HepG2 (cell line): Measurements from ENCODE around the gene CDHR4. TPM values are rescaled to one million over a fixed set of nuclear protein-coding genes. Genes with fewer than 3 reads are reported as not detected.

Experiments used
- ATAC-seq: fragments of 200-7000 bp; cut with Tn5 transposase; 3 replicates; pipeline ENCODE4 v1.9.1; 2020; ENCODE audit warnings: mild to moderate bottlenecking, moderate library complexity
- BruUV-seq: library from RNA; stranded (reverse); fragments of 400-500 nt; replicated peaks from 2 replicates; lab custom pipeline; 2021; lab: Mats Ljungman, UMichigan
- CTCF ChIA-PET: fragments of 300-600 bp; formaldehyde crosslinking; extraction: SDS; loops from one replicate; lab custom pipeline; 2021; ENCODE audit warnings: low total read pairs, inconsistent platforms, low intra/inter-chr PET ratio; lab: Yijun Ruan, JAX
- POLR2A ChIA-PET: fragments of 350-600 bp; sonication (Branson Sonifier 250); formaldehyde crosslinking; loops from one replicate; lab custom pipeline; 2020; ENCODE audit warnings: antibody characterized with exemption, inconsistent platforms; lab: Yijun Ruan, JAX
- DNase-seq: peaks from one replicate; pipeline ENCODE4 v3.0.0-alpha.2; 2015; ENCODE audit warnings: low spot score
- FAIRE-seq: peaks from 3 replicates; lab custom pipeline; 2011; peaks lifted over from hg19 to GRCh38; lab: Jason Lieb, UNC
- H2AFZ ChIP-seq: one replicate; pipeline ENCODE4 v1.6.1; 2011; ENCODE audit warnings: low read length, inconsistent platforms
- H3K27ac ChIP-seq: fragments of 300-600 bp; 3 replicates; pipeline ENCODE4 v1.8.0; 2011; ENCODE audit warnings: mixed run types, mild to moderate bottlenecking, mixed read lengths, low read length, inconsistent platforms; ENCODE audit not compliant: insufficient read depth; ENCODE audit errors: extremely low read length
- H3K27me3 ChIP-seq, 2 experiments: fragments of 200-600 bp in 1 of 2; 2 replicates in 1 of 2; 3 replicates in 1 of 2; pipeline versions ENCODE4 v1.6.0 to v1.8.0; 2011; ENCODE audit warnings: low read length in 2 of 2, mild to moderate bottlenecking in 2 of 2, moderate library complexity in 2 of 2, inconsistent platforms in 1 of 2; ENCODE audit not compliant: insufficient read depth in 2 of 2, control insufficient read depth in 1 of 2
- H3K36me3 ChIP-seq, 2 experiments: fragments of 200-600 bp in 1 of 2; replicated peaks in 1 of 2; 2 replicates in 1 of 2; 3 replicates in 1 of 2; pipeline versions ENCODE4 v1.5.1 to v1.8.0; 2011; ENCODE audit warnings: low read length in 2 of 2, inconsistent platforms in 1 of 2; ENCODE audit not compliant: insufficient read depth in 2 of 2, control insufficient read depth in 1 of 2
- H3K4me1 ChIP-seq: 2 replicates; pipeline ENCODE4 v1.5.1; 2012; ENCODE audit warnings: low read length, inconsistent platforms; ENCODE audit not compliant: insufficient read depth
- H3K4me2 ChIP-seq: 2 replicates; pipeline ENCODE4 v1.6.0; 2011; ENCODE audit warnings: low read depth, low read length, inconsistent platforms
- H3K4me3 ChIP-seq, 3 experiments: fragments of 200-600 bp in 1 of 3; sonication (generic), shearing (Covaris generic) in 1 of 3; replicated peaks in 1 of 3; 2 replicates each; pipeline ENCODE4 v1.5.1; 2011 to 2016; ENCODE audit warnings: low read length in 3 of 3, inconsistent platforms in 2 of 3, low read depth in 2 of 3, mild to moderate bottlenecking in 2 of 3, control low read depth in 1 of 3, mixed read lengths in 1 of 3; ENCODE audit not compliant: insufficient read depth in 1 of 3
- H3K79me2 ChIP-seq: one replicate; pipeline ENCODE4 v1.6.1; 2011; ENCODE audit warnings: low read length, inconsistent platforms; ENCODE audit not compliant: insufficient read depth
- H3K9ac ChIP-seq: 2 replicates; pipeline ENCODE4 v1.6.0; 2011; ENCODE audit warnings: mild to moderate bottlenecking, low read depth, low read length, inconsistent platforms; ENCODE audit not compliant: insufficient read depth
- H3K9me3 ChIP-seq: 2 replicates; pipeline ENCODE4 v1.5.1; 2012; ENCODE audit warnings: mild to moderate bottlenecking, low read length
- H4K20me1 ChIP-seq: 2 replicates; pipeline ENCODE4 v1.6.0; 2011; ENCODE audit warnings: inconsistent platforms, mild to moderate bottlenecking, low read length, moderate library complexity; ENCODE audit not compliant: insufficient read depth
- GABPA ChIP-seq, 2 experiments: IDR thresholded peaks; 2 replicates each; pipeline ENCODE4 v1.6.1; 2011 to 2016; ENCODE audit warnings: low read depth in 2 of 2, low read length in 1 of 2, missing biosample characterization in 1 of 2, missing genetic modification characterization in 1 of 2
- HNRNPL ChIP-seq: fragments of 200-400 bp; formaldehyde crosslinking; IDR thresholded peaks from 2 replicates; pipeline ENCODE4 v1.6.1; 2017; ENCODE audit warnings: mild to moderate bottlenecking, low read depth, low read length
- ZNF232 ChIP-seq: sonication (generic); formaldehyde crosslinking; IDR thresholded peaks from 2 replicates; pipeline ENCODE4 v1.4.0; 2020; ENCODE audit warnings: missing genetic modification reagents, borderline replicate concordance
- ZNF687 ChIP-seq: sonication (generic); formaldehyde crosslinking; IDR thresholded peaks from 2 replicates; pipeline ENCODE4 v1.5.1; 2020; ENCODE audit warnings: mild to moderate bottlenecking, missing genetic modification reagents, moderate library complexity
- ZNF709 ChIP-seq: sonication (generic); formaldehyde crosslinking; IDR thresholded peaks from 2 replicates; pipeline ENCODE4 v1.5.0; 2020; ENCODE audit warnings: mild to moderate bottlenecking, missing genetic modification reagents
- WGBS: methylation state at CpG from one replicate; pipeline ENCODE4 v1.1.6; 2017; ENCODE audit warnings: low lambda C conversion rate; 5-methylcytosine and 5-hydroxymethylcytosine counted together
- in situ Hi-C: cut with HindIII; loops from 2 replicates; pipeline ENCODE4 v1.10.0; 2017; ENCODE audit warnings: low pct_unique_long_range_greater_than_20kb; ENCODE audit not compliant: extremely low pct_ligation_motif_present
- intact Hi-C: fragments of 100-400 bp; cut with micrococcal nuclease; formaldehyde crosslinking; loops from one replicate; pipeline ENCODE4 v1.10.0; 2022; ENCODE audit not compliant: unreplicated experiment
- polyA plus RNA-seq, 8 experiments: library from polyadenylated mRNA; depleted of rRNA in 3 of 8; stranded (reverse) in 7 of 8; unstranded in 1 of 8; fragments of >200 nt; fragmentation: Illumina TruSeq in 4 of 8; extraction: Trizol in 4 of 8; gene quantifications; 2 replicates each; pipeline versions ENCODE4 v1.2.1 to v1.2.3, GENCODE V29; 2011 to 2016; ENCODE audit warnings: low read depth in 4 of 8, missing spikeins in 1 of 8, mixed read lengths in 1 of 8; ENCODE audit not compliant: insufficient read depth in 1 of 8
- total RNA-seq, 5 experiments: library from RNA; depleted of rRNA; stranded (reverse); fragments of >200 nt; fragmentation: Illumina TruSeq; extraction: Trizol; gene quantifications; 2 replicates each; pipeline ENCODE4 v1.2.3, GENCODE V29; 2016; ENCODE audit warnings: low read depth in 1 of 5
- TF ChIP-seq, protein P1 (sequence below): sonication (generic); IDR thresholded peaks from 2 replicates; pipeline ENCODE4 v1.6.1; 2016; ENCODE audit warnings: low read depth, borderline replicate concordance

CDHR4 gene
- total and polyA plus RNA-seq, 2 of the 13 experiments (the other 11 are each of a cell fraction or from before 2014, with no cell fraction given) = 0.21 TPM; not detected in 1

DNA sequence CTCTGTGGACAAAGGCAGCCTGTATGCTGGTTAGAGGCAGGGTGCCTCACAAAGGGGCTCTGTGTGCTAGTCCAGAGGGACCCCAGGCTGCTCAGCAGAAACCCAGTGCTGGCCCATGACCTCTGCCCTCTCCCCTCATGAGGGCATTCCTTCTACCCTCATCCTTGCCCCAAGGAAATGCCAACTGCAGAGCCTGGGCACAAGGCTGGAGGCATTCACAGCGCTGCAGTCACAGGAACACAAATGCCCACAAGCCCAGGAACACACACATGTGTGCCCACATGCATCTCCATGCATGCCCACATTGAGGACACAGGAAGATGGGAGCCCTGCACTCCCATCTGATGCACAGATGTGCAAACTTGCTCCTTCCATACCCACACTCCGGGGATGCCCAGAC, 7.2 kb upstream of the CDHR4 start:
- no peak for ATAC-seq

DNA sequence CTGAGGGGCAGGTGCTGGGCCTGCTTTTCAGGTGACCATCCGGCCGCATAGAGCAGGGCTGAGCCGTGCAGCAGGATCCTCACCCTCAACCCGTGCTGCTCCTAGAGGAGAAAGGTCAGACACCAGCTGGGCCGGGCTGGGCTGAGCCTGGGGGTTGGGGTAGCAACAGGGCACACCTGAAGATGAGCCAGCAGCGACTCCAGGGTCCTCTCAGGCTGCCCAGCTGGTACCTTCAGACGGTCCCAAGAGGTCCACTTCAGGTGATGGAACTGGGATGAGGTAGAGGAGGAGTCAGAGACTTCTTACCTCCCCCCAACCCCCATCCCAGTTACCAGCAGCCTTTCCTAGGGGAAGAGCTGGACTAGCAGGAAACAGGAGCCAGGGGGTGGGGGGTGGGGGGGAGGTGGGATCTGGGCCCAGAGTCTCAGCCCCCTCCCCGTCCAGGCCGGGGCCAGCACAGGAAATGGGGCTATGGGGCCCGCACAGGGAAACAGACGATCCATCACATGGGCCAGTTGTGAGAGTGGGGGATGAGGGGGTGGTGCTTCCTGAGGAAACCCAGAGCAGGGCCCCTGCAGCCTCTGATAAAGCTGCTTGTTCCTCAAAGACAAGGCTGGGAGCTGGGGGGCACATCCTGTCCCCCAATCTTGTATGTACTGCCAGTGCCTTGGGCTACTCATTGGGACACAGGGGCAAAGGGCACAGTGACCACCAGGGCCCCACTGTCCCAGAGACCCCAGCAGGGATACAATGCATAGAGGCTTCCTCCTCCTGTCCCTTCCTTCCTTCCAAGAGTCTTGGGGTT, 6.4 kb upstream of the CDHR4 start:
- H2AFZ ChIP-seq = no peak overlapping the region
- TF ChIP-seq ZNF687 (CRISPR knock-in tag) (0 out of 2 replicates have a peak, but pooled peaks have one; percentile 5), ZNF709 (CRISPR knock-in tag) (no peak), GABPA (IDR thresholded peaks at IDR 0.05; ENCODE audit: low read depth, low read length) (no peak), GABPA (CRISPR knock-in tag; IDR thresholded peaks at IDR 0.05; ENCODE audit: low read depth) (0 out of 2 replicates have a peak, but pooled peaks have one; percentile 21)
- TF ChIP-seq, protein P1, sequence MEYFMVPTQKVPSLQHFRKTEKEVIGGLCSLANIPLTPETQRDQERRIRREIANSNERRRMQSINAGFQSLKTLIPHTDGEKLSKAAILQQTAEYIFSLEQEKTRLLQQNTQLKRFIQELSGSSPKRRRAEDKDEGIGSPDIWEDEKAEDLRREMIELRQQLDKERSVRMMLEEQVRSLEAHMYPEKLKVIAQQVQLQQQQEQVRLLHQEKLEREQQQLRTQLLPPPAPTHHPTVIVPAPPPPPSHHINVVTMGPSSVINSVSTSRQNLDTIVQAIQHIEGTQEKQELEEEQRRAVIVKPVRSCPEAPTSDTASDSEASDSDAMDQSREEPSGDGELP = peak; percentile 50; the same call in 1 of the 2 replicates
- no peaks in the 10 kb centered on the region for H4K20me1 ChIP-seq
- no TSS peak for BruUV-seq
- H3K27me3 ChIP-seq = peaks cover 0 to 12% of the 10 kb centered on the region in 2 experiments; a peak in 3 of 5 replicates
- POLR2A ChIA-PET = interaction anchor here (1.4 kb wide), 1 partner anchor 8 kb away, joined by 6 read pairs; the partner anchor contains the start of gene UBA7
- peak overlapping the region; percentile 21; the same call in 1 of the 2 replicates for H3K9ac ChIP-seq
- no peaks in the 10 kb centered on the region; a peak in 1 of 5 replicates for H3K36me3 ChIP-seq
- DNase-seq = no peak
- CTCF ChIA-PET = no interaction called here
- no peak for FAIRE-seq
- peak overlapping the region in 1 of 3 experiments; percentile 14; a peak in 1 of 6 replicates for H3K4me3 ChIP-seq
- H3K79me2 ChIP-seq = no peaks in the 10 kb centered on the region
- WGBS = 40% methylated on average over 4 of the region's 11 CpGs
- H3K4me1 ChIP-seq = peaks cover 62% of the 10 kb centered on the region
- intact Hi-C loops (no loop called here), in situ Hi-C loops (loop anchor here (5.0 to 10.0 kb wide), 2 partner anchors 36 to 99 kb away; partner anchors contain the start of gene MST1R)
- no peak overlapping the region for H3K27ac ChIP-seq
- H3K9me3 ChIP-seq = no peaks in the 10 kb centered on the region
- H3K4me2 ChIP-seq = peak overlapping the region; percentile 43; the same call in 1 of the 2 replicates
- ATAC-seq = no peak

More for the DNA sequence above, 7.2 kb upstream of the CDHR4 start:
- peaks cover 0 to 12% of the 10 kb centered on the region in 2 experiments; a peak in 3 of 5 replicates for H3K27me3 ChIP-seq
- no peaks in the 10 kb centered on the region; a peak in 1 of 5 replicates for H3K36me3 ChIP-seq
- DNase-seq = no peak
- no peaks in the 10 kb centered on the region for H3K9me3 ChIP-seq
- TF ChIP-seq ZNF232 (CRISPR knock-in tag) (no peak), HNRNPL (peak; percentile 95)
- TF ChIP-seq, all 625 proteins: peak for 1
- H3K79me2 ChIP-seq = no peaks in the 10 kb centered on the region
- no peak overlapping the region for H3K27ac ChIP-seq
- CTCF ChIA-PET = no interaction called here
- peak overlapping the region; percentile 43; the same call in 1 of the 2 replicates for H3K4me2 ChIP-seq
- POLR2A ChIA-PET = no interaction called here
- no peak overlapping the region; the same call in 1 of the 2 replicates for H3K9ac ChIP-seq
- no TSS peak for BruUV-seq
- intact Hi-C loops (no loop called here), in situ Hi-C loops (loop anchor here (5.0 to 10.0 kb wide), 2 partner anchors 35 to 98 kb away; partner anchors contain the start of gene MST1R)
- H3K4me3 ChIP-seq = no peak overlapping the region
- H3K4me1 ChIP-seq = peaks cover 55% of the 10 kb centered on the region
- 43% methylated on average over 1 of the region's 2 CpGs for WGBS
- H2AFZ ChIP-seq = no peak overlapping the region
- no peaks in the 10 kb centered on the region for H4K20me1 ChIP-seq
- FAIRE-seq = no peak
